Transverse colon (tissue), 4 donors: ENCODE measurements around the gene FAM24A.

ENCODE experiments used
- CTCF ChIP-seq, 5 experiments: fragments of 200-600 bp in 3 of 5; fragments of 450-650 bp in 2 of 5; sonication (generic) in 3 of 5; IDR thresholded peaks; 1 replicate in 2 of 5; 2 replicates in 3 of 5; pipeline ENCODE4 v1.5.1; 2016 to 2017; ENCODE audit warnings: antibody characterized with exemption in 5 of 5, inconsistent platforms in 3 of 5, mild to moderate bottlenecking in 2 of 5, moderate library complexity in 1 of 5
- EP300 ChIP-seq: sonication (generic); formaldehyde crosslinking; IDR thresholded peaks from one replicate; pipeline ENCODE4 v1.6.1; 2017; ENCODE audit warnings: antibody characterized with exemption, low read depth
- POLR2A ChIP-seq: fragments of 450-650 bp; IDR thresholded peaks from one replicate; pipeline ENCODE4 v1.6.1; 2016; ENCODE audit warnings: antibody characterized with exemption, mild to moderate bottlenecking, moderate library complexity
- POLR2AphosphoS5 ChIP-seq, 3 donors: sonication (generic); formaldehyde crosslinking; IDR thresholded peaks; one replicate each; pipeline ENCODE4 v1.6.1; 2016; ENCODE audit warnings: antibody characterized with exemption in 3 of 3

GRCh38 chr10:122861711-122862161 is 48.7 kb upstream of the FAM24A start:
- TF ChIP-seq POLR2AphosphoS5 (IDR thresholded peaks at IDR 0.05): no peak
- TF ChIP-seq CTCF (IDR thresholded peaks at IDR 0.05): no peak
- TF ChIP-seq EP300: no peak
- no peak for TF ChIP-seq POLR2A
